ENCODE data around the gene MALL. TPM values are rescaled to one million over a fixed set of nuclear protein-coding genes. Genes with fewer than 3 reads are reported as not detected.

The MALL gene
- total and polyA plus RNA-seq, 7 donors, result 2.6 to 10.0 (median 4.8) TPM

- intact Hi-C loops (cut with DNase I), result no loop called here
- Histone ChIP-seq H3K4me3 (no peak overlapping the region), H3K36me3 (ENCODE audit: insufficient read depth in 1 of 2, low read depth in 1 of 2) (peaks cover 10 to 96% of the 10 kb centered on the region in 2 donors), H3K27me3 (ENCODE audit: insufficient read depth in 3 of 3, low read length in 2 of 3) (no peaks in the 10 kb centered on the region), H3K9me3 (no peaks in the 10 kb centered on the region), H3K27ac (no peak overlapping the region), H3K4me1 (no peaks in the 10 kb centered on the region)
- DNase-seq (no peak), ATAC-seq (no peak)
- TF ChIP-seq, protein P1, sequence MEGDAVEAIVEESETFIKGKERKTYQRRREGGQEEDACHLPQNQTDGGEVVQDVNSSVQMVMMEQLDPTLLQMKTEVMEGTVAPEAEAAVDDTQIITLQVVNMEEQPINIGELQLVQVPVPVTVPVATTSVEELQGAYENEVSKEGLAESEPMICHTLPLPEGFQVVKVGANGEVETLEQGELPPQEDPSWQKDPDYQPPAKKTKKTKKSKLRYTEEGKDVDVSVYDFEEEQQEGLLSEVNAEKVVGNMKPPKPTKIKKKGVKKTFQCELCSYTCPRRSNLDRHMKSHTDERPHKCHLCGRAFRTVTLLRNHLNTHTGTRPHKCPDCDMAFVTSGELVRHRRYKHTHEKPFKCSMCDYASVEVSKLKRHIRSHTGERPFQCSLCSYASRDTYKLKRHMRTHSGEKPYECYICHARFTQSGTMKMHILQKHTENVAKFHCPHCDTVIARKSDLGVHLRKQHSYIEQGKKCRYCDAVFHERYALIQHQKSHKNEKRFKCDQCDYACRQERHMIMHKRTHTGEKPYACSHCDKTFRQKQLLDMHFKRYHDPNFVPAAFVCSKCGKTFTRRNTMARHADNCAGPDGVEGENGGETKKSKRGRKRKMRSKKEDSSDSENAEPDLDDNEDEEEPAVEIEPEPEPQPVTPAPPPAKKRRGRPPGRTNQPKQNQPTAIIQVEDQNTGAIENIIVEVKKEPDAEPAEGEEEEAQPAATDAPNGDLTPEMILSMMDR (IDR thresholded peaks at IDR 0.05), result no peak
Observed at GRCh38 chr2:110143982-110144381, 28.4 kb upstream of the MALL start.

DNA sequence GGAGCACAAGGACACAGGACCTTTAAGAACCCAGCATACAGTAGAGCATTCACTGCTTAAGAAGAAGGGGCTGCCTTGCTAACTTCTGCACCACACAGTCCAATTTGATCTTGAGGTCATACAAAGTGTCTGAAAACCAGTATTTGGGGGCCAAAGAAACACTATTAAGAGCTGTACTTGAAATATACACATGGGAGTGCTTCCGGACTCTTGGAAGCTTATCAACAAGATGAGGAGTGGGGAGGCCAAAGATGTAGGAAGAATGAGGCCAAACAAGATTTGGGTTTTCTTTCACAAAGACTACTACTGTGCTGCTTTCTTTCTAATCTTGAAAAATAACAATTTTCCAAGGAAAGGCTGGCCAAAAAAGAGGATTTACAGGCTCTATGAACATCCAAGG is 24.8 kb upstream of the MALL start:
- Histone ChIP-seq H3K27me3 (ENCODE audit: insufficient read depth in 3 of 3, low read length in 2 of 3) (no peaks in the 10 kb centered on the region), H3K4me1 (no peaks in the 10 kb centered on the region), H3K27ac (no peak overlapping the region), H3K36me3 (ENCODE audit: insufficient read depth in 1 of 2, low read depth in 1 of 2) (peaks cover 10 to 69% of the 10 kb centered on the region in 2 donors), H3K4me3 (no peak overlapping the region), H3K9me3 (no peaks in the 10 kb centered on the region)
- no peak for ATAC-seq
- 82 to 93% (median 88%) methylated on average over 1 of the region's 1 CpG for WGBS, 3 donors
- TF ChIP-seq, protein P1 (IDR thresholded peaks at IDR 0.05), result no peak
- no peak for DNase-seq
- intact Hi-C loops (cut with DNase I), result no loop called here

DNA sequence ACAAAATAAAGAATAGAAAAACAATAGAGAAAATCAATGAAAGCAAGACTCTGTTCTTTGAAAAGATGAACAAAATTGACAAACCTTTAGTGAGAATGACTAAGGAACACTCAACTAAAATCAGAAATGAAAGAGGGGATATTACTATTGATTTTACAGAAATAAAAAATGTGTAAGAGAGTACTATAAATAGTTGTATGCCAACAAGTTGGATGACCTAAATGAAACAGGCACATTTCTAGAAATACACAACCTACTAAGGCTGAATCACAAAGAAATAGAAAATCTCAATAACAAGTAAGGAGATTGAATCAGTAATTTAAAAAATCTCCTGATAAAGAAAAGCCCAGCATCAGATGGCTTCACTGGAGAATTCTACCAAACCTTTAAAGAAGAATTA is 18.4 kb upstream of the MALL start:
- no peak for ATAC-seq
- TF ChIP-seq, protein P1 (IDR thresholded peaks at IDR 0.05), result no peak

GRCh38 chr2:110131166-110131565 is 15.5 kb upstream of the MALL start:
- TF ChIP-seq, protein P1 (IDR thresholded peaks at IDR 0.05), result no peak
- H3K9me3 ChIP-seq, result peaks cover 5% of the 10 kb centered on the region
- H3K36me3 ChIP-seq (ENCODE audit: insufficient read depth in 1 of 2, low read depth in 1 of 2), result peaks cover 2 to 70% of the 10 kb centered on the region in 2 donors
- 86 to 95% (median 92%) methylated on average over 2 of the region's 2 CpGs for WGBS, 3 donors
- H3K27me3 ChIP-seq (ENCODE audit: insufficient read depth in 3 of 3, low read length in 2 of 3), result no peaks in the 10 kb centered on the region
- no peak overlapping the region for H3K4me3 ChIP-seq
- H3K4me1 ChIP-seq, result no peaks in the 10 kb centered on the region
- ATAC-seq (no peak), DNase-seq (no peak)
- no peak overlapping the region for H3K27ac ChIP-seq
- intact Hi-C loops (cut with DNase I), result no loop called here

More for the DNA sequence above, 18.4 kb upstream of the MALL start:
- no peak overlapping the region for H3K27ac ChIP-seq
- no peaks in the 10 kb centered on the region for H3K4me1 ChIP-seq
- H3K4me3 ChIP-seq, result no peak overlapping the region
- no peak for DNase-seq
- peaks cover 0 to 50% of the 10 kb centered on the region in 2 donors for H3K36me3 ChIP-seq (ENCODE audit: insufficient read depth in 1 of 2, low read depth in 1 of 2)
- H3K9me3 ChIP-seq, result peaks cover 5% of the 10 kb centered on the region
- H3K27me3 ChIP-seq (ENCODE audit: insufficient read depth in 3 of 3, low read length in 2 of 3), result no peaks in the 10 kb centered on the region
- intact Hi-C loops (cut with DNase I), result no loop called here

DNA sequence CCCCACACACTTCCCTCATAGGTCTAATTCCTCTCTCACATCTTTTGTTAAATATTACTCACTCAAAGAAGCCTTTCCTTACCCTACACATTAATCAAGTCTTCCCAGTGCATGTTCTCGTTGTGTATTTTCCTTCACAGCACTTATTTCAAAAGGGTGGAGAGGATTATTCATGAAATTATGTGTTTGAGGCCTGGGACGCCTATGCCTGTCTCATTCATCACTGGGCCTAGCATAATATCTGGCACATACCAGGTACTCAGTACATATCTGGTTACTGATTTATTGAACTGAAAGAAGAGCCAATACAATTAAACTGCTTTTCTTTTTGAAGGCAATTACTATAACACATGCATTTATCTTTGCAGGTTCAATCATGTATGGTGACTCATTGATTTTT is 15.1 kb upstream of the MALL start:
- Histone ChIP-seq H3K4me1 (no peaks in the 10 kb centered on the region), H3K9me3 (peaks cover 5% of the 10 kb centered on the region), H3K36me3 (ENCODE audit: insufficient read depth in 1 of 2, low read depth in 1 of 2) (peaks cover 2 to 74% of the 10 kb centered on the region in 2 donors), H3K27me3 (ENCODE audit: insufficient read depth in 3 of 3, low read length in 2 of 3) (no peaks in the 10 kb centered on the region), H3K4me3 (no peak overlapping the region), H3K27ac (no peak overlapping the region)
- TF ChIP-seq, protein P1 (IDR thresholded peaks at IDR 0.05), result no peak
- 66 to 76% (median 70%) methylated on average over 2 of the region's 2 CpGs for WGBS, 3 donors
- DNase-seq (no peak), ATAC-seq (no peak)
- intact Hi-C loops (cut with DNase I), result no loop called here
